ENCODE data around the gene ENKUR. TPM values are rescaled to one million over a fixed set of nuclear protein-coding genes. Genes with fewer than 3 reads are reported as not detected.
A peak's percentile ranks its signal among the peaks of the same experiment; 100 is the strongest.

Gene ENKUR
- total RNA-seq, 1 experiment from 2014 or later: not detected

GRCh38 chr10:24947304-24948097 lies 68.5 kb downstream of the ENKUR start:
- peak; percentile 69 for DNase-seq (ENCODE audit: low spot score)

GRCh38 chr10:24944512-24945255 lies 71.3 kb downstream of the ENKUR start:
- DNase-seq (ENCODE audit: low spot score): peak; percentile 96

- DNase-seq (ENCODE audit: low spot score): no peak
These were observed 77.4 kb downstream of the ENKUR start for GRCh38 chr10:24938525-24938924.

GRCh38 chr10:24938076-24938475 lies 77.9 kb downstream of the ENKUR start:
- no peak for DNase-seq (ENCODE audit: low spot score)

GRCh38 chr10:24935504-24936292 lies 80.3 kb downstream of the ENKUR start:
- no peak for DNase-seq (ENCODE audit: low spot score)

Other genes starting within 250 kb of the ENKUR start
- gene PRTFDC1, start 63.6 kb downstream of the ENKUR start, total RNA-seq (2014; rRNA removed; shearing (Covaris generic)): 10.1 and 15.8 TPM in 2 replicates
- gene THNSL1, start 454 bp upstream of the ENKUR start, total RNA-seq (2014; rRNA removed; shearing (Covaris generic)): 5.1 and 5.5 TPM in 2 replicates
- 7.1 and 7.3 TPM in 2 replicates for gene GPR158, start 158.8 kb upstream of the ENKUR start, total RNA-seq (2014; rRNA removed; shearing (Covaris generic))